HG02623 (cell line): ENCODE data around the gene AGBL4.

Experiments used
- ATAC-seq: cut with Tn5 transposase; IDR thresholded peaks from one replicate; pipeline ENCODE4 v1.9.1; 2021; ENCODE audit warnings: moderate library complexity; ENCODE audit not compliant: unreplicated experiment

AGBL4 gene

DNA sequence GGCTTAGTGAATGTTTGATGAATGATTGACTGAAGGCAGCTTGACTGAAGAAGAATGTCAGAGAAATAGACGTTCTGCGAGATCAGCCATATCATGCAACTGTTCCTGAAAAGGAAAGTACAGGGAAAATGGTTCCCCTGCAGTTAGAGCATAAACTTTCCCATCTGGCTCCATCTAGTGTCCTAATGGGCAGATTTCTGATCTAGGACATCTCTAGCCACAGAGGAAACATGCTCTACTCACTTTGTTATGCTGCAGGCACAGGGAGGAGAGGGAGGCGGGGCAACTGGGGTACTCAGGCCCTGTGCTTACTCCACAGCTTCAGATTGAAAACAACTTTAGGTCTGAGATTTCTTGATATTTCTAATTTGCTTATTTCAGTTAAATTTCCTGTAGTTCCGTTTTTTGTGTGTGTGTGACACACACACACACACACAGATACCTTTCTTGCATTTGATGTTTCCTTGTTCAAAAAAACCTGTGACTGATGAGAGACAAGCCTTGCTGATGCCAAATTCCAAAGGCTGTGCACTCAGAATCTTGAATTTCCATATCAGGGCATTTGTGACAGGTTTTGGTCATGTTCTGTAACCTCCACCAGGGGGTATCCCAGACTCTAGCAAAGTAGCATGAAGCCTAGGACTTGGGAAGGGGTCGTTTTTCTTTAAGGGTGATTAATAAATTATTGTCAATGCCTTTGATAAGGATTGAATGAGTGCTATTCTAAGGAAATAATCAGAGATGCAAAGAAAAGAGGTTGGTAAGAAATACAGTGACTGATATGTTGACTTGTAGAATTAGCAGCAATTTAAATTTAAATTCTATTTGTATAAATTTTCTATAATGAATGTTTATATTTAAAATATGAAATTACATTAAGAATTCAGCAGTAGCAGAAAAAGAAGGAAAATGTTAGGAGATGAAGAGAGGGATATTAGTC lies 1107.4 kb downstream of the AGBL4 start:
- no peak for ATAC-seq

DNA sequence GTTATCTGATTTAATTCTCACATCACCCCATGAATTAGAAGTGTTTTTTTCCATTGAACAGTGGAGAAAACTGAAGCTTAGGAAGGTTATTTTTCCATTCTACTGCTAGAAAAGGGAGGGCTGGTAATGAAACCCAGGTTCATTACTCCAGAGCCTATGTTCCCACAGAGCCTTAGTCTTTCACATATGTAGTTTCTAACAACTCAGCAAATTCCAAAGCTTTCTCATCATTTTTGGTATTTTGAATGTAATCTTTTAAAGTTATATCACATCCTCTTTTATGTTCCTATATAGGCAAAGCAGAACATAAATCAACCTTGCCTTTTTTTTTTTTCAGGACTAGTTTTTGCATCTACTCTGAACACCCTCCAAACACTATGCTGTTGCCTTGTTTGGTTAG lies 1115.1 kb downstream of the AGBL4 start:
- no peak for ATAC-seq

DNA sequence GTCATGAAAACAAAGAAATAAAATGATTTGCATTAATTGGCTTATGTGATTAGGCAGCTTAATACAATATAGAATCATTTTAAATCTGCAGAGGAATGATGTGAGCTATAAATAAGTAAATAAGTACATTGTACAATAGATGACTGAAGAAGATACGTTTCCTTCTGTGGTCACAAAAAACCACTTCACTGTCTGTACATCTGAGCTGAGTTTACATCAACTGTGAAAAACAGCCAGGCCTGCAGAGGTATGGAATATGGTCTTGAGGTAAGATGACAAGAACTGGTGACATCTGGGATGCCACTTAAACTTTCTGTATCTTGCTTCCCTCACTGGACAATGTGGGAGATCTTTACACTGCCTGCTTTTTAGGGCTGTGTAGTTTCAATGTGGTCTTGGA lies 1117.0 kb downstream of the AGBL4 start:
- no peak for ATAC-seq

DNA sequence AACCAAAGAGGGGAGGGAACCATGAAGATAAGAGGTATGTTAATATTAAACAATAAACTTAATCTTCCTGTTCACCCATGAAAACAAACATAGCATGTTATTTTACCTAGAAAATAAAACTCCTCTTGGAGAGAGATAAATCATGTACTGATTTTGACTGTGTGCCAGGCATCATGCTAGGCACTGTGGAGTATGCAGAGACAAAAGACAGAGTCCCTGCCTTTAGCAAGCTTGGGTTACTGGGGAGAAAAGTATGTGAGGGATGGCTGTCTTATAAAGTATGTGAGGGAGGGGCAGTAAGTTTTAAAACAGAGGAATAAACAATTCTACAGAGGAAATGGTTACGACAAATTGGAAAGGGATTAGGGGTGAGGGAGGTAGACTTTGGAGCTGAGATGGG lies 1117.6 kb downstream of the AGBL4 start:
- no peak for ATAC-seq

DNA sequence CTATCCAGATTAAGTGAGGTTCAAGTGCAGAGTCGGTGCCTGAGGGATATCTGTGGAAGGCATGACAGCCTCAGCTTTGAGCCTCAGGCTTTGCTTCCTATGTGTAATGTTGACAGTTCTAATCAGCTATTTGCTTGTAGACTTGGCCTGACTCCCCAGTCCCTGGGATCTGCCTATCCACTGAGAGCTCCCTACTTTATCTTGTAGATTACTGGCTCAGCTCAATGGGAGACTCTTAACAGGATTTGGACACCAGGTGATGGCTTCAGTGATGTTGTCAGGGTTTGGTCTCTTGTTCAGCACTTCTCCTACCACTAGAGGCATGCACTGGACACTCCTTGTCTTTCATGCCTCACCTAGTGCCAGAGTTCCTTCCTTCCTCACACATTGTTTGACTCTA lies 1120.5 kb downstream of the AGBL4 start:
- no peak for ATAC-seq

DNA sequence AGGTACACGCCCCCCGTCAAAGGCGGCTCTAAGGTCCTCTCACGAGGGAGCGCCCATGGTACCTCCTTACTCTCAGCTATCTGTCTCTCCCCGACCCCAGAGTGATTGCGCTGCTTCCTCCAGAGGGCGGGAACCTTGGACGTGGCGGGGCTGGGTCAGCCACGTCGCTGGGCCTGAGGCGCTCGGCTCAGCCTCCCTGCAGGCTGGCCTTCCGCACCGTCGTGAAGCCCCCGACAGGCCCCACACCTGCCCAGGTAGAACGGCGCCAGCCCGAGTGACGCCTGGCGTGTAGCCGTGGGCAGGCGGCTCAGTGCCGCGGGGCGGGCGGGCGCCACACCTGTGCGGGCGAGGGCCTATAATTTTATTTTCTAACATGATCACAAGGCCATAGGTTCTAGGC lies 1124.9 kb downstream of the AGBL4 start:
- ATAC-seq, result no peak

DNA sequence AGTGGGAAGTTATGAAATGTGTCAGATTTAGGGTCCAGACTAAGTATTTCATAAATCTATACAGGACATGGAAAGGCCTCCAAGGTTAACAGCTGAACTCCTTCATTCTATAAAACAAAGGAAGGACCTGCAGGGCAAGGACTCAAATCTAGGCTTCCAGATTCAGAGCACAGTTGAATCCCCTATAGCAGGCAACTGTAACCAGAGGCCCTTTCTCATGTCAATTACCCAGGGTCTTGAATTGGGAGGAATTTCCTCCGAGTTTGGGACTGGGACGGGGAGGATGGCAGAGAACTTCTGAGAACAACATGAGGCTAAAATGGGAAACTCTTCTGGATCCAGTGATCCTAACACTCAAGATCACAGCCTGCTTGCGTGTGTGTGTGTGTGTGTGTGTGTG lies 1134.1 kb downstream of the AGBL4 start:
- no peak for ATAC-seq

DNA sequence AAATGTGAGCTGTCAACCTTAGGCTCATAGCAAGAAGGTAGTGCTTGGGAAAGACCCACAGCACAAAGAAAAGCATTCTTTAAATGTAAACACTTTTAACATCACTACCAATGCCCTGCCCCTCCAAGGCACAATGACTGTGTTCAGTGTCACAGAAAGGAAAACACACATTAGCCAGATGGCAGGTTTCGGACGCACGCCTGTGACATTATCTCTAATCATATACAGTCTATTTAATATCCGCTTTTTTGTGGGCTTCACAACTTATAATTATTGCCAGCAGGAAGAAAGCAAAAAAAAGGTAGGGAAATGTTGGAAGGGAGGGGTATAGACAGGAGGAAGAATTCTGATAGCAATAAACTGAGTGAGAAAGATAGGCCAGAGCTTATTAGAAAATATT lies 1134.7 kb downstream of the AGBL4 start:
- no peak for ATAC-seq

DNA sequence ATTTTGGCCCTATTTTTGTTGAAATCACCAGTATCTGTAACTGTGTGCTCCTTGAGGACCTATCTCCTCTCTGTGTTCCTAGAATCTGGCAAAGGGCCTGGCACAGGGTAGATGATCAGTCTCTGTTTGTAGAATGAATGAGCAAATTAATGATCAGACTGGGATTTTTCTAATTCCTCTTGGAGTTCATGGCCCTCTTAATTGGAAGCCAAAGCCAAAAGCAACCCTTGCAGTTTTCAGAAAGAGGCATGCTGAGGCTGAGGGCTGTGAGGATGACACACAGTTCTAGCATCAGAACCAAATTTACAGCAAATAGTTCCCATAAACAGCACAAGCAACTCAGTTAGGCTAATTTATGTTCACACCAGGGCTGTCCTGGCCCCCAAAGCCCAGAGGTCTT lies 1136.0 kb downstream of the AGBL4 start:
- ATAC-seq, result no peak

DNA sequence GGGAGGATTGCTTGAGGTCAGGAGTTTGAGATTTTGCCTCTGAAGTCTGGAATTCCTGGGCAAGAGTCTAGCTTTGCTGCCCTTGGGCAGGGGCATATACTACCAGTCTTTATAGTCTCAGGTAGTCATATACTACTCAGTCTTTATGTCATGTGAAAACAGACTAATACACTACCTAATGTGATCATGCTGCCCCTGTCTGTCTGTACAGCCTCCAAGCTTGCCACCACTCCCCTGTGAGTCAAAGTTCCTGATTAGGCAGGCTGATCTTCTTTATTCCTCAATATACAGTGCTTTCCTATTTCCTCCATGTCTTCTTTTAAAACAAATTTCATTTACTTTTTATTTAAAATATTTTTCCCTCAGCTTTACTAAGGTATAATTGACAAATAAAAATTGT lies 1141.7 kb downstream of the AGBL4 start:
- no peak for ATAC-seq

DNA sequence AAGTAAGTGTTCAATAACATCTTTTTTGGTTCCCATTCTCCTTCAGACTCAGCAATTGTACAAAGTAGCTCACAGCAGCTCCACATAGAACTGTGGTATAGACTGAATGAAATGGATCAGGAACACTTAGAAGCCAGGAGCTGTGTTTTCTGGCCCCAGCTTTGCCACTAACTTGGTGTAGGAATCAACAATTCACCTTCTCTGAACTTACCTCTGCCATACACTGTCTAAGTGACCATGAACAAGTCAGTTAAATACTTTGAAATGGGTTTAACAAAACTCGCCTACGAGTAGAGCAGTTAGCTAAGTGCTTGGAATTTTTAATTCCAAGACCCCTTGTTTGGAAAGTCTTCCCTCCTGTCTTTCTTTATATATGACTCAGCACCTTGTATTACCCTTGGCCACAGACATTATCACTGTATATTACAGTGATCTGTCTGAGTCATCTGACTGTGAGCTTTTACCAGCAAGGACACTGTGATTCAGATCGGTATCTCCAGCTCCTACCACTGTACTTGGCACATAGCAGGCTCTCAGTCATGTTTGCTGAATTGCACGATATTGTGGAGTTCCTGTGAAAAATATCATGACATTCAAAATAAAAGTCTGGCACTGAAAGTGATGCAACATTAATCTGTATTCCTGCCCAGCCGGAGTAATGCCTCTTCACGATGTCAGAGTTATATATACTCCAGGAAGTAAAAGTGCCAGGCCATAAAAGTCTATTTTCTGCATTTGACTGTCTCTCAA lies 1145.4 kb downstream of the AGBL4 start:
- ATAC-seq, result no peak

DNA sequence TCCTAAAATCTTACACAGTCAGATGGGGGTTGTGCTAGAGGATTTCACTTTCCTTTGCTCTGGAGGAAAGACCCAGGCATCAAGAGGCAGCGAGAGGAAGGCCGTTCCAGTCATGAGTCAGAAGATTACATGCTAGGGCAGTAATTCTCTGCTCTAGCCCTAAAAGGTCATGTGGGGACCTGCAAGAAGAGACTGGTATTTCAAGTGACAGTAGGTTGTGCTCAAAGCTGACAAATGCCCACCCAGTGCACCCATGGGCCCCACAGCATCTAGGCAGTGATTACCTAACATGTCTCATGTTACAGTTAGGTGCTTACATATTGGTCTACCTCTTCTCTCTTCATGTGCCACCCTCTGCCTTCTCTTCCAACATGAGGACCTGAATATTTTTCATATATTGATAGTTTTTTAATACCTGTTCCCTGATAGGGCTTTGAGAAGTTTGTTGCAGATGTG lies 1147.4 kb downstream of the AGBL4 start:
- no peak for ATAC-seq

DNA sequence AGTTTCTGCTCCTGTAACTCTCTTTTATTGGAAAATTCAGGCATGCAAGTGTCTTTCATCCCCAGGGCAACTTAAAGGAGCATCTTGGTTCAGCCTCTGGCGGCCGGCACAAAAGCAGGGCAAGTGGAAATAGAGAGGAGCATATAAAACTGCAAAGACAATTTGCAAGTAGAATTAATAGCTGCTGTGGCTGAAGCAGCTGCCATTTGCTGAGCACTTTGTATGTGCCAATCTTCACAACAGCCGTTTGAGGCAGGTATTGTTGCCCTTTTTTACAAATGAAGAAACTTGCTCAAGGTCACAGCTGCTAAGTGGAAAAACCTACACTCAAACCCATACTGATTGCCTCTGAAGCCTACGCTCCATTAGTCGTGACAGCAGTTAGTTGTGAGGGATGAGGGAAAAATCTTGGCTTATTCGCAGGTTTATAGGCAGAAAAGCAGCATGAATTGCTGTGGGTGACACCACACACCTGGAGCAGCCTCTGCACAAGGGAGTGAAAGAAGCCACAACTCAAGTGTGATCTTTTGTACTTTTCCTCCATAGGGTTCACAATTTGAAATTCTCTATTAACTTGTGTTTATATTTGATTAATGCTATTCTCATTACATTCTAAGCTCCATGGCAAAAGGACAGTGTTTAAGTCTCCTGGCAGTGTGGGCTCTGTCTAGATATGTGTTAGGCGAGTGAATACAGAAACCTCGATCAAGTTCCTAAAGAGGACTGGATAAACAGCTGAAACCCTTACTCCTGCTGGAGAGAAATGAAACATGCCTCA lies 1148.0 kb downstream of the AGBL4 start:
- no peak for ATAC-seq

DNA sequence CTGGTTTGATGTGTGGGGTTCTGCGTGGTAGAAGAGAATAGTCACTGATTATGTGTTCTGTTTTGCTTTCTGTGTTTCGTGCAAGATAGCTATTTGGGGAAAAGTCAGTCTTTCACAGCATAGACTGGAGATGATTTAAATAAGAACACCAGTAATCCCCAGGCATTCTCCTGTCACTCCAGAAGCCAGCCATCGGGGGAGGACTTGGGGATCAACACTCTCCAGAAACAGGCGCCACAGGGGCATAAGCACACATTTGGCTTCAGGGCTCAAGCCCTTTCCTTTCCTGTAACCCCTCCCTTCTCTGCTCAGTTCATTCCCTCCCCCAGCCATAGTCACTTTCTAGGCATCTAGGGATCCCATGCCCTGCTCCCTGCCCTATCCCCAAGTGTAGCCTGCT lies 1149.8 kb downstream of the AGBL4 start:
- ATAC-seq, result no peak

DNA sequence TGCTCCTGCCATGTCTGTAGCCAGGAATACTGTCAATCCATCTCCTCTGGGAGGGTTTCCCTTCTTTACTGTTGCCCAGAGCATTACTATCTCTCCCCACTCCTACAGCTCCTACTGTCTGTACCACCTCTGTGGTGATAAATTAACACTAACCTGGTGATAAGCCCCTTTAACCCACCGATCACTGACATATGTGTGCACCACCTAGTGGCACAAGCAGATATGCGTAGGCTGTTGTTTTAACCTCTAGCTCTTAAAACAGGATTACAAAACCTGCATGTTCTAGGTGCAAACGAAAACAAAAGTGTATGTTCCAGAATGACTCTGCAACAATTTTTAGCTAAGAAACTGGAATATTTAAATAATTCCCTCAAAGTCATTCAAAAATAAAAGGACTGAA lies 1153.2 kb downstream of the AGBL4 start:
- peak; percentile 75 for ATAC-seq

DNA sequence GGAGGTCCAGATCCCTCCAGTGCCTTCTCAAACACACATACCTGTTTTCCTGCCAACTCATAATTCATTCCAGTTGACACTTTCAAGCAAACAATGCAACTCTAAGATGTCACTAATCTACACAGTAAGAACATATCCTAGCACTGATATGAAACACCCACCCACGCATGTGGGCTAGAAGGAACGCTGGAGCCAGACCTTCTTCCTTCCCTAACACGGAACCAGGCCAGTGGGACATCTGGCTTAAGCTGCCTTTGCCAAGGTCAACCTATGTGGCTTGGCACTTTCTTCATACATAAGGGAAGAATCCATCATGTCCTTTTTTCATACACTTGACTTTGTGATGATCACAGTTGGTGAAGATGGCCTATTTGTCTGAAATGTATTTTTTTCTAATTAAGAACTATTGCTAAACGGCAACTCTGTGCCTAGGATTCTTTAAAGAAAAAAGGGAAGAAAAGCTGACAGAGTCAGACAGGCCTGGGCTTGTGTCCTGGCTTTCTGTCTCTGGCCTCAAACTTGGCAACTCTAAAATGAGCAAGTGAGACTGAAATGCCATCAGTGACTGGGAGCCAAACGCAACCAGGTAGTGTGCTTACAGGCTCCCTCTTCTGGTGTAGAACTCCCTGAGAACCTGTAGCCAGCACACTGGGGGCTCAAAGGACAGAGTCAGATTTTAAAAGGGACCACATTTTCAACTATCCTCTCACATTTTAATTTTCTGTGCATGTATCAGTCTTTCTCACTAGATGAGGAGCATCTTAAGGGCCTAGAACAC lies 1154.4 kb downstream of the AGBL4 start:
- no peak for ATAC-seq

DNA sequence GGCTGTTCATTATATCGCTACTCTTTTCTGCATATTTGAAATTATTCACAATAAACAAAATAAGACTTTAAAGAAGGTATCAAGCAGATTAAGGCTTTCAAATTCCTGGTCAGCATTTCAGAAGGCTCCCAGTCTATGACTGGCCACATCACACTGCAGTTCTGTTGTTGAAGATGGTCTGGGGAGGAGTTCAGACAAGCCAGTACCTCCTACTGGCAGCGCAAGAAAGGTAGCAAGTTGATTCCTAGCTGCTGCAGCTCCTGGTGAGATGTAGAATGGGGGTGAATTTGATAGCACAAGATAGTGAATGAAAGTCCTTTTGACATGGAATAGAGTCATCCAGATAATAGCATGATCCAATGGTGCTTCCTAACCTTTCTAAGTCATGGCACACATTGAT lies 1158.8 kb downstream of the AGBL4 start:
- ATAC-seq, result no peak

DNA sequence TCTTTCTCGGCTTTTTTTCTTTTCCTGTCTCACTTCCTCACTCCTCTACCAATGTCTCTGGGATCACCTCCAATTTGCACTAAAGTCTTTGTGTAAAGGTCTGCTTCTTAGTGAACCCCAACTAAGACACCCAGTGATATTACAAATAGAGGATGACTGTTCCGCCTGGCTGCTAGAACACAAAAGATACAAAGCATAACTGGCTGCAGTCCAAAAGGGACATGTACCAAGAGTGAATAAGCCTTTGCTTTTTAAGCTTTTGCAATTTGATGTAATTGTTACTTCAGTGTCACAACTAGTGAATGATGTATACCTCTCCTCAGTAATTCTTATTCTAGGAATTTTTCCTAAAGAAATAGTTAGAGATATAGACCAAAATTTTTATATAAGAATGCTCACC lies 1164.3 kb downstream of the AGBL4 start:
- ATAC-seq, result no peak

DNA sequence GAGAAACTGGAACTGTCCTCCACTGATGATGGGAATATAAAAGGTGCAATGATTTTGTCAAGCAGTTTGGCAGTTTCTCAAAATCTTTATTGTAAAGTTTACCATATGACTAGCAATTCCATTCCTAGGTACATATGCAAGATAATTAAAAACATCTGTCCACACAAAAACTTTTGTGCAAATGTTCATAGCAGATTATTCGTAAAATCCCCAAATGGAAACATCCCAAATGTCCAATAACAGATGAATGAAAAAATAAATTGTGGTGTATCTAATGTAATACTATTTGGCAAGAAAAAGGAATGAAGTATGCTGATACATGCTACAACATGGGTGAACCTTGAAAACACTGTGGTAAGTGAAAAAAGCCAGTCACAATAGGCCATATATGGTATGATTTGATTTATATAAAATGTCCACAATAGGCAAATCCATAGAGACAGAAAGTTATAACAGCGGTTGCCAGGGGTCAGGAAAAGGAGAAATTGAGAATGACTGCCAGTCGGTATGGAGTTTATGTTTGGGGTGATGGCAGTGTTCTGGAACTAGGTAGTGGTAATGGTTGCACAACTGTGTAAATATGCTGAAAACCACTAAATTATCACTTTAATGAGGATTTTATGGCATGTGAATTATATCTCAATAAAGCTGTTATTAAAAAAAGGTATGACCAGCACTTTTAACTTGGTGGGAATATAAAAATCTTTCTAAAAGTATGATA lies 1165.4 kb downstream of the AGBL4 start:
- no peak for ATAC-seq

DNA sequence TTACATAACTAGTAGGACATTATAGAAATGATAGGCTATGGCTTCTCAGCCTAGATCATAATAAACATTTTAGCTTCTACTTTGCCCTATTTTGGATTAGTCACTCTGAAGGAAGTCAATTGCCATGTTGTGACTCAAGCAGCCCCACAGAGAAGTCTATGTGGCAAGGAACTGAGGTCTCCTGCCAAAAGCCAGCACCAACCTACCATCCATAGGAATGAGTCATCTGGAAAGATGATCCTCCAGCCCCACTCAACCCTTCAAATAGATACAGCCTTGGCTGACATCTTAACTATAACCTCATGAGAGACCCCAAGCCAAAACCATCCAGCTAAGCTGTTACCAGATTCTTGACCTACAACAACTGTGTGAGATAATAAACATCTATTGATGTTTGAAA lies 1170.7 kb downstream of the AGBL4 start:
- no peak for ATAC-seq
